GM06990 (cell line): Measurements from ENCODE around the gene SPTBN1.

ENCODE experiments used
- DNase-seq: peaks from one replicate; pipeline ENCODE4 v3.0.0-alpha.2; 2011; ENCODE audit not compliant: insufficient read length; ENCODE audit errors: extremely low read depth
- H3K27me3 ChIP-seq: replicated peaks from 2 replicates; pipeline ENCODE4 v1.6.0; 2011; ENCODE audit warnings: low read length; ENCODE audit not compliant: control insufficient read depth, insufficient read depth
- H3K36me3 ChIP-seq: 2 replicates; pipeline ENCODE4 v1.5.1; 2011; ENCODE audit warnings: low read length; ENCODE audit not compliant: control insufficient read depth, insufficient read depth
- H3K4me3 ChIP-seq: replicated peaks from 2 replicates; pipeline ENCODE4 v1.5.1; 2011; ENCODE audit warnings: low read depth, mild to moderate bottlenecking, control low read depth, low read length
- CTCF ChIP-seq: IDR thresholded peaks from 2 replicates; pipeline ENCODE4 v1.5.1; 2011; ENCODE audit warnings: low read length, control low read depth, mild to moderate bottlenecking, inconsistent platforms; ENCODE audit not compliant: insufficient read depth, poor library complexity, severe bottlenecking

Gene SPTBN1

GRCh38 chr2:54429054-54429453 lies 27.1 kb upstream of the SPTBN1 start:
- H3K4me3 ChIP-seq, result no peak overlapping the region
- DNase-seq, result no peak
- H3K27me3 ChIP-seq, result no peaks in the 10 kb centered on the region
- H3K36me3 ChIP-seq, result no peaks in the 10 kb centered on the region
- no peak for TF ChIP-seq CTCF

- H3K36me3 ChIP-seq, result no peaks in the 10 kb centered on the region
- no peak for TF ChIP-seq CTCF
- no peak for DNase-seq
- no peak overlapping the region for H3K4me3 ChIP-seq
- no peaks in the 10 kb centered on the region for H3K27me3 ChIP-seq
Observed at GRCh38 chr2:54429811-54430551, 26.1 kb upstream of the SPTBN1 start.

GRCh38 chr2:54430649-54431048 lies 25.5 kb upstream of the SPTBN1 start:
- DNase-seq, result no peak
- TF ChIP-seq CTCF, result no peak
- Histone ChIP-seq H3K4me3 (no peak overlapping the region), H3K36me3 (no peaks in the 10 kb centered on the region), H3K27me3 (no peaks in the 10 kb centered on the region)

- no peak for TF ChIP-seq CTCF
- no peak for DNase-seq
- H3K4me3 ChIP-seq, result no peak overlapping the region
- no peaks in the 10 kb centered on the region for H3K36me3 ChIP-seq
- H3K27me3 ChIP-seq, result no peaks in the 10 kb centered on the region
Observed at GRCh38 chr2:54432251-54433015, 23.7 kb upstream of the SPTBN1 start.

- no peaks in the 10 kb centered on the region for H3K27me3 ChIP-seq
- H3K36me3 ChIP-seq, result no peaks in the 10 kb centered on the region
- DNase-seq, result no peak
- no peak overlapping the region for H3K4me3 ChIP-seq
- no peak for TF ChIP-seq CTCF
Observed at GRCh38 chr2:54434229-54434628, 21.9 kb upstream of the SPTBN1 start.
